ENCODE results near the gene CEP89.

CEP89 gene

GRCh38 chr19:32828643-32829344, 143.0 kb downstream of the CEP89 start:
- H3K4me3 ChIP-seq (ENCODE audit: low read depth, low read length, poor library complexity, severe bottlenecking): no peak overlapping the region
- no peaks in the 10 kb centered on the region for H3K9me3 ChIP-seq (ENCODE audit: low read length)
- H3K36me3 ChIP-seq (ENCODE audit: insufficient read depth, low read length): no peaks in the 10 kb centered on the region
- no peaks in the 10 kb centered on the region for H3F3A ChIP-seq (ENCODE audit: insufficient read depth, low read length)
- no peak overlapping the region for H2AFZ ChIP-seq (ENCODE audit: low read length)
- H4K20me1 ChIP-seq (ENCODE audit: insufficient read depth, low read length): no peaks in the 10 kb centered on the region
- H3K9me2 ChIP-seq (ENCODE audit: low read depth, low read length): no peaks in the 10 kb centered on the region
- H3K27me3 ChIP-seq (ENCODE audit: insufficient read depth, low read length): peaks cover 8% of the 10 kb centered on the region; the same call in 1 of the 2 replicates
- no peak overlapping the region for H3K27ac ChIP-seq (ENCODE audit: low read depth, low read length, poor library complexity, severe bottlenecking)
- H3K79me2 ChIP-seq (ENCODE audit: insufficient read depth, low read length): no peaks in the 10 kb centered on the region
- TF ChIP-seq EZH2 (IDR thresholded peaks at IDR 0.05; ENCODE audit: borderline replicate concordance, low read length) (no peak), CTCF (IDR thresholded peaks at IDR 0.05; ENCODE audit: low read length) (no peak)
- H3K4me2 ChIP-seq (ENCODE audit: low read length): no peak overlapping the region
- no peaks in the 10 kb centered on the region for H3K4me1 ChIP-seq (ENCODE audit: insufficient read depth, low read length, severe bottlenecking)
- H3K9ac ChIP-seq (ENCODE audit: low read length): no peak overlapping the region

GRCh38 chr19:32828139-32828538, 143.6 kb downstream of the CEP89 start:
- TF ChIP-seq CTCF (IDR thresholded peaks at IDR 0.05; ENCODE audit: low read length): no peak
- TF ChIP-seq EZH2 (IDR thresholded peaks at IDR 0.05; ENCODE audit: borderline replicate concordance, low read length): no peak
- Histone ChIP-seq H2AFZ (ENCODE audit: low read length) (no peak overlapping the region), H3F3A (ENCODE audit: insufficient read depth, low read length) (no peaks in the 10 kb centered on the region), H3K4me3 (ENCODE audit: low read depth, low read length, poor library complexity, severe bottlenecking) (no peak overlapping the region), H3K4me1 (ENCODE audit: insufficient read depth, low read length, severe bottlenecking) (no peaks in the 10 kb centered on the region), H3K36me3 (ENCODE audit: insufficient read depth, low read length) (no peaks in the 10 kb centered on the region), H3K27ac (ENCODE audit: low read depth, low read length, poor library complexity, severe bottlenecking) (no peak overlapping the region), H3K27me3 (ENCODE audit: insufficient read depth, low read length) (0 out of 2 replicates have a peak, but pooled peaks cover 6% of the 10 kb centered on the region), H3K79me2 (ENCODE audit: insufficient read depth, low read length) (no peaks in the 10 kb centered on the region), H3K9me3 (ENCODE audit: low read length) (no peaks in the 10 kb centered on the region), H3K9ac (ENCODE audit: low read length) (no peak overlapping the region), H3K4me2 (ENCODE audit: low read length) (no peak overlapping the region), H4K20me1 (ENCODE audit: insufficient read depth, low read length) (no peaks in the 10 kb centered on the region), H3K9me2 (ENCODE audit: low read depth, low read length) (no peaks in the 10 kb centered on the region)
